GM21515 (cell line): Measurements from ENCODE around the gene L3HYPDH.
A peak's percentile ranks its signal among the peaks of the same experiment; 100 is the strongest.
"Not testable (repeated sequence)": the region's sequence is repeated elsewhere in the genome, so short reads cannot be mapped to it uniquely, and the experiment has no call there.

ENCODE experiments used
- ATAC-seq: cut with Tn5 transposase; IDR thresholded peaks from one replicate; pipeline ENCODE4 v1.9.1; 2021; ENCODE audit not compliant: unreplicated experiment

L3HYPDH gene

GRCh38 chr14:59480166-59480565, 4.0 kb downstream of the L3HYPDH start:
- no peak for ATAC-seq

DNA sequence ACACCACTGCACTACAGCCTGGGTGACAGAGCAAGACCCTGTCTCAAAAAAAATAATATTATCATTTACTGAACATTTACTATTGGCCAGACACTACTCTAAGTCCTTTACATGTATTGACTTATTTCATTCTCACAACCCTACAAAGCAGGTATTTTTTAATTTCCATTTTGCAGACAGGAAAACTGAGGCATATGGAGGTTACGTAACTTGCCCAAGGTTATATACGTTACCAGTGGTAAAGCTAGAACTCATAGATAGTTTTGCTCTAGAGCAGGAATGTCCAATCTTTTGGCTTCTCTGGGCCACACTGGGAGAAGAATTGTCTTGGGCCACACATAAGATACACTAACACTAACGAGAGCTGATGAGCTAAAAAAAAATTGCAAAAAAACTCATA, 5.7 kb downstream of the L3HYPDH start:
- no peak for ATAC-seq

DNA sequence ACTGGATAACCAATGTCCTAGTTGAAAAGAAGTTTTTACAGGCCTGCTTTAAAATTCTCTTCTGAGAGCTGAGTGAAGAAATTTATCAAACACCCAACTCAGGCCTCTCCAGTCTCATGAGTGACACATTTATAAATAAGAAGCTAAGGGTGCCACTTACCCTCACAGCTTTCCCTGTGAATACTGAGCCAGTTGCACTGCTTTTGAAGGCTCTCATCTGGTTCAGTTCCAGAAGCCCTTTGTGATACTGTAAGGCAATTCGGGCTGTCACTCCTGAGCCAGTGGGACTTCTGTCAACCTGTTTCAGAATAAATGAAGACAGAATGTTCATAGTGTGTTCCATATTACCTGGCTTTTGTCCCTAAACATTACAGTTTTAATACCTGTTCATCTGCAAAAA, 8.5 kb downstream of the L3HYPDH start:
- ATAC-seq, result no peak

DNA sequence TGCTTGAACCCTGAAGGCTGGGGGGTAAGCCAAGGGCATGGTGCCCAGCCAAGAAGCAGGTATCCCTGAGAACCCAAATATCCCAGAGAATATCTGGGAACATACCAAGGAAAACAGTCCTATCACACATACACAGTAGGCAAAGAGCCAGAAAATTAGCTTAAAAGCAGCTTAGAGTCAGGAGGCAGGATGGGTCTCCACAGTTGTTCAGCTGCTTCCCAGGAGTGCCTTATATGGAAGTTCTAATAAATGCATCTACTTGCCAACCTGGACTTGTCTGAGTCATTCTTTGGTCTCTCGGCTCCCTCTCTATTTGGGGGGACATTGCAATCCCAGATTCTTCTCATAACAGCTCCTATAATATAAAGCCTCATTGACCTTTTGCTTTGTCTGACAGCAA, 10.0 kb downstream of the L3HYPDH start:
- no peak for ATAC-seq

GRCh38 chr14:59465316-59466135, 18.7 kb downstream of the L3HYPDH start, which contains the start of gene GPR135:
Gene GPR135 (minus strand): TSS chr14:59465380. CDS start chr14:59465226, 154 bp downstream.
- ATAC-seq, result peak; percentile 29

DNA sequence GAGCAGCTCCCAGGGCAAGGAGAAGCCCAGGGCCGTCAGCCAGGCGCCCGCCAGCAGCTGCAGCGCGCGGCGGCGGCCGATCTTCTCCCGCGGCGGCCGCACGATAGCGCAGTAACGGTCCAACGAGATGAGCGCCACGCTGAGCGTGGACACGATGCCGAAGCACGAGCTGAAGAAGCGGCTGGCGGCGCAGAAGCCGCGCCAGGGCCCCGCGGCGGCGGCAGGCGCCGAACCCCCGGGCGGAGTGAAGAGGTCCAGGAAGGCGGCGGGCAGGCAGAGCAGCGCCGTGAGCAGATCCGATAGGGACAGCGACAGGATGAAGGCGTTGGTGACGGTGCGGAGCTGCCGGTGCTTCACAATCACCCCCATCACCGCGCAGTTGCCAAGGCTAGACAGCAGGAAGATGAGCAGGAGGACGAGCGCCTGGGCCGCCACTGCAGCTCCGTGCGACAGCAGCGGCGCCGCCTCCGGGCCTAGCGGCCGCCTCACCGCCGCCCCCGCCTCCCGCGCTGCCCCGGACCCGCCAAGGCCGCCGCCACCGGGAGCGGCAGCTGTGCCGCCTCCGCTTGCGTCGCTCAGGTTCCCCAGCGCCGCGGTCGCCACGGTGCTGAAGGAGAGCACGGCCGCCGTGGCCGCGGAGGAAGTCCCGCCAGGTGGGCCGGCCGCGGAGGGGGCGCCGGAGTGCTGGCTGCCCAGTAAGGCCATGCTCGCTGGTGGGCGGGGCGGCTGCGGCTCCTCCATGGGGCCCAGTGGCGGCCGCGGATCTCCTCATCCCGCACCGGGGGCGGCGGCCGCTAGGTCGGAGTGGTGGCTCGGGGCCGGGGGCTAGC, 19.5 kb downstream of the L3HYPDH start:
- peak; percentile 61 for ATAC-seq

DNA sequence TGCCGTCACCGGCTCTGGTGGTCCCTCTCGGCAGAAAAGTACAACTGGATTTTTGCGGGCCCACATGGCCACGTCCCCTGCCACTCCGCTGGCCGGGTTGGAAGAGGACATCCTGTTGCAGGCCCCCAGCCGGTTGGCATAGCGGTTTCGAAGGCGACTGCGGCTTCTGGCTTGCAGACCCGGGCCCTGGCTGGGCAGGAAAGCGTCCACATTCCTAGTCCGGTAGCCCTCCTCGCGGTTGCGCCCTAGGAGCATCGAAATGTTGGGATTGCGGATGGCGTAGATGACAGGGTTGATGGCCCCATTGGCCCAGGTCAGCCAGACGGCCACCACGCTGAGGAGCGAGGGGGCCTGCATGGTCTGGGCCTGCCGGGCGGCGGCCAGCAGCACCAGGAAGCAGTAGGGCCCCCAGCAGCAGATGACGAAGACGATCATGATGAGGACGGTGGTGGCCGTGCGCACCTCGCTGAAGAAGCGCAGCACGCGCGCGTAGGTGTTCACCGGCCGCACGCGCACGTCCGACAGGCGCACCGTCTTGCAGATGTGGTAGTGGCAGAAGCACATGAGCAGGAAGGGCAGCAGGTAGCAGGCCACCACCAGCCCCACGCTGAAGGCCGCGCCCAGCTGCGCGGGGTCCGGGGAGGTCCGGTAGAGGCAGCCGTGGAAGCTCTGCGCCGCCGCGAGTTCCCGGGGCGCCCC, 20.3 kb downstream of the L3HYPDH start:
- peak; percentile 23 for ATAC-seq

DNA sequence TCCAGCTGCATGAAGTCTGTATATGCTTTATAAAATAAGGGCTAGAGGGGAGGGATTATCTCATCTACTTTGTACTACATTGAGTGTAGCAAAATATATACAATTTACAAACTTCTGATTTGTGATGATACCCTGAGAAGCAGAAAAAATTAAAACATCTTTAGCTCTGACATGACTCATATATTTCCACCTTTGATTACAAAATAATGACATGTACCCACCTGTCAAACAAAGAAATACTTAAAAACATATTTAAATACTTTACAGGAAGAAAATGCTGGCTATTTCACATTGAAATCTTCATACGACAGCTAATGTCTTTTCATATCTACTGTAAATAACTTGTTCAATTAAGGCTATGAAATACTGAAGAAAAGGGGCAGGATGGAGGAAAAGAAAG, 22.3 kb downstream of the L3HYPDH start:
- no peak for ATAC-seq

- ATAC-seq, result no peak
These were observed 23.8 kb downstream of the L3HYPDH start for GRCh38 chr14:59460378-59460777.

DNA sequence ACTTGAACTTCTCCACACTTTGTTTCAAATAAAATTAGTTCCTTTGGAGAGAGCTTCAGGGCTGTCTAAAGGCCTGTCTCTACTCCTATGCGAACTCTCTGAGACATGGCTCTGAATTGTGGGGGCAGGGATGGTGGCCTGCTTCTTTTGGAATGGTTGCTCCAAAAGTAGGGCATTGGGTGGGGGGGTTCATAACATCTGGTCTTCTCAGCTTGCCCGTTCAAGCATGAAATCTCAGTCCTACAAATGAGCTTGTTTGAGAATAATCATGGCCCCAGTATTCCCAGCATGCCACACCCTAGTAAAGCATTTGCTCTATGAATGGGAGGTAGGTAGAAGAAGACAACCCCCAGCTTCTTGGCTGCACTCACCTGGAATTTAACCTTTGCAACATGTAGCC, 25.7 kb downstream of the L3HYPDH start:
- ATAC-seq, result no peak

- ATAC-seq, result no peak
These were observed 28.8 kb downstream of the L3HYPDH start for GRCh38 chr14:59455411-59455810.

GRCh38 chr14:59454139-59454538, 30.1 kb downstream of the L3HYPDH start:
- ATAC-seq, result no peak

GRCh38 chr14:59451849-59452248, 32.4 kb downstream of the L3HYPDH start:
- ATAC-seq, result no peak

DNA sequence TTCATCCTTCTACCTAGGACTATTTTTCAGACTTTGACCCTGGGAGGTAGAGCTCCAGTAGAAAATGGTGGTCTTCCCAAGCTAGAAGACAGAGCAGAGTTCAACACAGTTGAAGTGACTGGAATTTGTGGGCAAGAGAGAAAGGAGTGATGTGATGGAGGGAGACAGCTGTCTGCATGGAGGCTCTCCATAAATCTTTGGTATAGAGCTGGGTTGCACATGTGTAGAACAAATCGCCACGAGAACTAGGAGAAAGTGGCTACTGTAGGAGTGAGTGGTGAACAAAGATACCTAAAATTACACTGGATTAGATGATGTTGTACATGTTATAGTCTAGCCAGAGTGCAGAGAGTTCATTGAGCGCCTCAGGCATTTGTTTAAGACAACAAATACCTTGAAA, 33.5 kb downstream of the L3HYPDH start:
- no peak for ATAC-seq

DNA sequence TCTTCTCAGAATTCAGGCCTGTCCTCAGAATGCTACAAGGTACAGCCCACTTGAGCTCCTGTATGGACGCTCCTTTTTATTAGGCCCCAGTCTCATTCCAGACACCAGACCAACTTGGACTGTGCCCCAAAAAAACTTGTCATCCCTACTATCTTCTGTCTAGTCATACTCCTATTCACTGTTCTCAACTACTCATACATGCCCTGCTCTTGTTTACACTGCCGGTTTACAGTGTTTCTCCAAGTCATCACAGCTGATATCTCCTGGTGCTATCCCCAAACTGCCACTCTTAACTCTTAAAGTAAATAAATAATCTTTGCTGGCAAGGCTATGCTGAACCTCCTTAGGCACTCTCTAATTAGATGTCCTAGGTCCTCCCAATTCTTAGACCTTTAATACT, 35.5 kb downstream of the L3HYPDH start:
- not testable (repeated sequence) for ATAC-seq

DNA sequence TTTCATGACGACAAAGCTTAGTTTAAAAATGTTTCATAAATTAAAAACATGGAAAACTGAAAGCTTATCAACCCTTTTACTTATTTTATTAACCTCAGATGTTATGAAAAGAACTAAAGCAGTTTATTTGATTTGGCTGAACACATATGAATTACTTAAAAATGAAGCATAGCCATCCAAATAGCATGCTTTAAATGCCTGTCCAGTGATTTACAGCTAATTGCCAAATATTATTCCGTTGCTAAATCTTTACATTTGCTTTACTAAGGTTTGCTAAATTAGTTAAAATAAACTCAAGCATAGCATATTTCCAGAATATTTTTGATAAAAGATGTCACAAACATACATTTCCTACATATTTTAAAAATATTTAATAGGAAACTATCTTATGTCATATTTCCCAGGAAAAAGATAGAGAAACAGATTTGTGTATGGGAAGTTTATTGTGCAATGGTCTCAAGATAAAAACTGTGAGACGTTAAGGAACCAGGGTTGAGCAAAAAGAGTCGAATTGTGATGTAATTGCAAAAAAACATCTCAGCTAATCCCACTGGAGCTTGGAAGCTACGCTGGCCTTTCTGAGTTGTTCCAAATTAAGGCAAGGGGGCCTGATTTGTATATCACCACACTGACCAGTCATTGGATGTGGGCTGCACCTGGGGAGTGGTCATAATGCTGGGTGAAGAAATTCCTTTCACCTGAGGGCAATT, 44.8 kb downstream of the L3HYPDH start:
- ATAC-seq, result no peak

- ATAC-seq, result no peak
These were observed 46.0 kb downstream of the L3HYPDH start for GRCh38 chr14:59438195-59438647.

DNA sequence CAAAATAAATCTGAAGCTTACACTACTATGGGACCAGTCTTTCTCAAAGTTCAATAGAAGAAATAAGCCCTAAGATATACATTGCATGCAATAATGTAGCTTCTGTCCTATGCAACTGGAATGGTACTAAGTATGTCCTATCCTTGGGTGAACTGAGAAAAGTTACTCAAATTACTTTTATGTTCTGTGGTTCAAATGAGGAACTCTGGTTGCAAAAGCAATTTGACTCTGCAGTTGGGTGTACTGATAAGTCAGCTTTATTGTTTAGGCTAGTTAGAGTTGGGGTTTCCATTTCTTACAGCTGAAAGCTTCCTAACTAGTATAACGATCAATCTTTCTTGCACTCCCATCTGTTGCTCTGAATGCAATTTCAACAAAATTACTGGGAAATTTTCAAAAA, 48.2 kb downstream of the L3HYPDH start:
- no peak for ATAC-seq

DNA sequence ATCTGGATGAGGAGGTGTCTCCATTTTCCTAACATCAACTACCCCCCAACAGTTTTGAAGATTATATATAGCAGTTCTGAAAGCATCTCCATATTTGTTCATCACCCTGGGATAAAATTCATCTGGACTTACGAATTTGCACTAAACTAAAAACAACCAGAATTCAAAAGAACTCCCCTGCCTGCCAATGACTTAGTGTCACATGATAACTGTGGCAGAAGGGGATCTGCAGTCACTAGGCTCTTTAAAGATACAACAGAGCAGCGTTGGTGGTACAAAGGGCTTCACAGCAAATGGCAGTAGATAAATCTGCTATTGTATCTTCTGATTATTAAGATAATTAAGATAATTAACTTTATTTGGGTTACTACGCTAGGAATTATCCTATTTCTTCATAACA, 49.1 kb downstream of the L3HYPDH start:
- no peak for ATAC-seq

DNA sequence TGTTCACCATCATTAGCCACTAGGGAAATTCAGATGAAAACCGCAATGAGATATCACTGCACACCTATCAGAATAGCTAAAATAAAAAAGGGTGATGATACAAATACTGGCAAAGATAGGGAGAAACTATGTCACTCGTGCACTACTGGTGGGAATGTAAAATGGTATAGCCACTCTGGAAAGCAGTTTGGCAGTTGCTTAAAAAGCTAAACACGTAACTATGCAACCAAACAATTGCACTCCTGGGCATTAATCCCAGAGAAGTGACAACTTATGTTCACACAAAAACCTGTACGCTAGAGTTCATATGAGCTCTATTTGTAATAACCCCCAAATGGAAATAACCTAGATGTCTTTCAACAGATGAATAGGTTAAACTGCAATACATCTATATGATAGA, 54.4 kb downstream of the L3HYPDH start:
- ATAC-seq, result no peak

DNA sequence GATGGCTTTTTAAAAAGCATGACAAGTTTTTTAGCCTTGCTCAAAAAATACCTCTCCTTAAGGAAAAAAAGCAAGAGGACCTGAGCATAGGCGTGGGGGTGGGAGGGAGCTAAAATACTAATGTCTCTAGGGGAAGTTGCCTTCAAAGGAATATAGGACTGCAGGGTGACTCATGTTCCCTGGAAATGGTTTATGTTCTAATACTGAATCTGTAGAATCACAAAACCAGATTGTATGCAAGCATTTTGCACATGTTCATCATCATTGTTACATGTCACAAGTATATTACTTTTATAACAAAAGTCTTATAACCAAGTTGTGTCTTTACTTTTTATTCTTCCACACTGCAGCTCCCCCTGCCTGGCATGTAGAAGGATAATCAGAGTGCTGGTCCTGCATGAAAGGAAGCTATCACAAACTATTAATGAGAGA, 55.6 kb downstream of the L3HYPDH start:
- ATAC-seq, result no peak
